BE2C (cell line): ENCODE results near the gene NPLOC4.

Experiments used
- DNase-seq: peaks from one replicate; pipeline ENCODE4 v3.0.0-alpha.2; 2020
- H3K27me3 ChIP-seq: fragments of 250-450 bp; sonication (Bioruptor Pico); 2 replicates; pipeline ENCODE4 v1.5.1; 2020; ENCODE audit warnings: mild to moderate bottlenecking
- H3K36me3 ChIP-seq: fragments of 250-450 bp; sonication (Bioruptor Pico); 2 replicates; pipeline ENCODE4 v1.5.1; 2020; ENCODE audit warnings: mild to moderate bottlenecking
- H3K4me1 ChIP-seq: fragments of 250-450 bp; sonication (Bioruptor Pico); 2 replicates; pipeline ENCODE4 v1.5.1; 2020
- H3K4me3 ChIP-seq: 2 replicates; pipeline ENCODE4 v1.5.1; 2011; ENCODE audit warnings: low read depth, low read length
- H3K9me3 ChIP-seq: fragments of 250-450 bp; sonication (Bioruptor Pico); 2 replicates; pipeline ENCODE4 v1.5.1; 2020
- CTCF ChIP-seq: IDR thresholded peaks from 2 replicates; pipeline ENCODE4 v1.5.1; 2012; ENCODE audit warnings: mild to moderate bottlenecking, low read depth, low read length

NPLOC4 gene

GRCh38 chr17:81513753-81514488, 123.0 kb downstream of the NPLOC4 start:
- H3K4me1 ChIP-seq, result no peaks in the 10 kb centered on the region
- peak; percentile 25 for DNase-seq
- peaks cover 34% of the 10 kb centered on the region for H3K36me3 ChIP-seq
- H3K27me3 ChIP-seq, result no peaks in the 10 kb centered on the region
- no peaks in the 10 kb centered on the region for H3K9me3 ChIP-seq
- H3K4me3 ChIP-seq, result peak overlapping the region; percentile 69
- no peak for TF ChIP-seq CTCF

GRCh38 chr17:81513372-81513752, 123.5 kb downstream of the NPLOC4 start:
- no peaks in the 10 kb centered on the region for H3K9me3 ChIP-seq
- TF ChIP-seq CTCF, result no peak
- DNase-seq, result no peak
- H3K27me3 ChIP-seq, result no peaks in the 10 kb centered on the region
- peaks cover 36% of the 10 kb centered on the region for H3K36me3 ChIP-seq
- H3K4me3 ChIP-seq, result no peak overlapping the region
- H3K4me1 ChIP-seq, result no peaks in the 10 kb centered on the region

GRCh38 chr17:81512562-81513371, 124.1 kb downstream of the NPLOC4 start, which contains the start of gene ACTG1:
Gene ACTG1 (minus strand): TSS chr17:81512799. CDS start chr17:81512354, 445 bp downstream.
- Histone ChIP-seq H3K36me3 (peaks cover 39% of the 10 kb centered on the region), H3K9me3 (no peaks in the 10 kb centered on the region), H3K27me3 (no peaks in the 10 kb centered on the region), H3K4me3 (peak within 1 kb of the TSS; percentile 74), H3K4me1 (no peaks in the 10 kb centered on the region)
- no peak for TF ChIP-seq CTCF
- DNase-seq, result peak; percentile 94

GRCh38 chr17:81511804-81512561, 124.9 kb downstream of the NPLOC4 start:
- H3K27me3 ChIP-seq, result no peaks in the 10 kb centered on the region
- H3K36me3 ChIP-seq, result peaks cover 39% of the 10 kb centered on the region
- H3K4me1 ChIP-seq, result no peaks in the 10 kb centered on the region
- no peaks in the 10 kb centered on the region for H3K9me3 ChIP-seq
- DNase-seq, result peak; percentile 27
- TF ChIP-seq CTCF, result no peak
- peak overlapping the region; percentile 74 for H3K4me3 ChIP-seq

GRCh38 chr17:81511554-81511803, 125.4 kb downstream of the NPLOC4 start:
- Histone ChIP-seq H3K27me3 (no peaks in the 10 kb centered on the region), H3K9me3 (no peaks in the 10 kb centered on the region), H3K4me3 (peak overlapping the region; percentile 74), H3K4me1 (no peaks in the 10 kb centered on the region), H3K36me3 (peaks cover 39% of the 10 kb centered on the region)
- no peak for DNase-seq
- TF ChIP-seq CTCF, result no peak
